Neural cell (in vitro differentiated cells): ENCODE data around the gene KCNA3.

Experiments
- CTCF ChIP-seq: fragments of 450-650 bp; IDR thresholded peaks from 2 replicates; pipeline ENCODE4 v1.5.1; 2014; ENCODE audit warnings: antibody characterized with exemption, mild to moderate bottlenecking, moderate library complexity; ENCODE audit not compliant: poor library complexity, severe bottlenecking
- EP300 ChIP-seq: fragments of 450-650 bp; conservative IDR thresholded peaks from 2 replicates; pipeline ENCODE4 v1.6.1; 2014; ENCODE audit warnings: antibody characterized with exemption, mild to moderate bottlenecking, moderate library complexity; ENCODE audit not compliant: poor library complexity, severe bottlenecking
- EZH2 ChIP-seq: fragments of 200-600, 300-800 bp; shearing (Covaris generic), sonication (generic); IDR thresholded peaks from 2 replicates; pipeline ENCODE4 v1.6.1; 2014; ENCODE audit warnings: antibody characterized with exemption, low read length, borderline replicate concordance, mild to moderate bottlenecking; ENCODE audit not compliant: insufficient read depth, poor library complexity, severe bottlenecking
- MXI1 ChIP-seq: fragments of 450-650 bp; conservative IDR thresholded peaks from 2 replicates; pipeline ENCODE4 v1.6.1; 2014; ENCODE audit warnings: antibody characterized with exemption, mild to moderate bottlenecking; ENCODE audit not compliant: poor library complexity, severe bottlenecking
- RAD21 ChIP-seq: fragments of 450-650 bp; conservative IDR thresholded peaks from 2 replicates; pipeline ENCODE4 v1.6.1; 2014; ENCODE audit warnings: antibody characterized with exemption, mild to moderate bottlenecking, moderate library complexity
- REST ChIP-seq: IDR thresholded peaks from 2 replicates; pipeline ENCODE4 v1.6.1; 2012; ENCODE audit warnings: borderline replicate concordance

- TF ChIP-seq CTCF (no peak), EZH2 (no peak), EP300 (no peak), REST (no peak), MXI1 (no peak), RAD21 (no peak)
These were observed 35.6 kb upstream of the KCNA3 start for GRCh38 chr1:110710314-110710713.
